Urinary bladder (tissue), 2 donors: Measurements from ENCODE around the gene TBCCD1. TPM values are rescaled to one million over a fixed set of nuclear protein-coding genes. Genes with fewer than 3 reads are reported as not detected.

Experiments
- polyA plus RNA-seq: library from polyadenylated mRNA; stranded (reverse); fragments of 200-250 nt; gene quantifications from one replicate; pipeline ENCODE4 v1.2.3, GENCODE V29; 2013
- total RNA-seq: library from RNA; depleted of rRNA; stranded (reverse); fragments of >200 nt; gene quantifications from one replicate; pipeline ENCODE4 v1.2.3, GENCODE V29; 2014
- donor health status: healthy.

The TBCCD1 gene
- total and polyA plus RNA-seq, 2 donors = 7.3 to 20.6 TPM

Other genes starting within 250 kb of the TBCCD1 start
- 9.3 TPM for gene DGKG, start 205.1 kb downstream of the TBCCD1 start, total RNA-seq
- 4.2 TPM for gene DGKG, start 205.1 kb downstream of the TBCCD1 start, polyA plus RNA-seq
- gene CRYGS, start 23.0 kb downstream of the TBCCD1 start, total RNA-seq = 2.7 TPM
- 1.3 TPM for gene CRYGS, start 23.0 kb downstream of the TBCCD1 start, polyA plus RNA-seq
- gene DNAJB11, start 3.4 kb upstream of the TBCCD1 start, total RNA-seq = 38.9 TPM
- gene DNAJB11, start 3.4 kb upstream of the TBCCD1 start, polyA plus RNA-seq = 37.1 TPM
- gene AHSG, start 45.7 kb upstream of the TBCCD1 start, total RNA-seq = 0.26 TPM
- 0.71 TPM for gene AHSG, start 45.7 kb upstream of the TBCCD1 start, polyA plus RNA-seq
- gene FETUB, start 73.1 kb upstream of the TBCCD1 start, total RNA-seq = not detected
- gene FETUB, start 73.1 kb upstream of the TBCCD1 start, polyA plus RNA-seq = not detected
- not detected for gene HRG, start 98.7 kb upstream of the TBCCD1 start, total RNA-seq
- 0.46 TPM for gene HRG, start 98.7 kb upstream of the TBCCD1 start, polyA plus RNA-seq
- gene KNG1, start 150.0 kb upstream of the TBCCD1 start, total RNA-seq = not detected
- 0.37 TPM for gene KNG1, start 150.0 kb upstream of the TBCCD1 start, polyA plus RNA-seq
- 727 TPM for gene EIF4A2, start 216.2 kb upstream of the TBCCD1 start, total RNA-seq
- gene EIF4A2, start 216.2 kb upstream of the TBCCD1 start, polyA plus RNA-seq = 528 TPM
- 27.1 TPM for gene RFC4, start 239.1 kb upstream of the TBCCD1 start, total RNA-seq
- gene RFC4, start 239.1 kb upstream of the TBCCD1 start, polyA plus RNA-seq = 16.7 TPM